GM10248 (cell line): Measurements from ENCODE around the gene TAS1R2.
"Not testable (repeated sequence)": the region's sequence is repeated elsewhere in the genome, so short reads cannot be mapped to it uniquely, and the experiment has no call there.

Experiments
- CTCF ChIA-PET: fragments of 300-600 bp; sonication (Branson Sonifier 250); formaldehyde crosslinking; extraction: SDS; loops from one replicate; lab custom pipeline; 2021; ENCODE audit warnings: antibody characterized with exemption; lab: Yijun Ruan, JAX
- POLR2A ChIA-PET: fragments of 350-650 bp; sonication (Branson Sonifier 250); formaldehyde crosslinking; extraction: SDS; loops from one replicate; lab custom pipeline; 2020; ENCODE audit warnings: antibody characterized with exemption; lab: Yijun Ruan, JAX
- DNase-seq: peaks from one replicate; pipeline ENCODE4 v3.0.0; 2012; ENCODE audit errors: extremely low spot score
- TF ChIP-seq, protein P1 (sequence below): IDR thresholded peaks from 2 replicates; pipeline ENCODE4 v1.5.1; 2012; ENCODE audit warnings: mild to moderate bottlenecking, low read depth; ENCODE audit errors: extremely low read depth, missing control alignments, control extremely low read depth

TAS1R2 gene

DNA sequence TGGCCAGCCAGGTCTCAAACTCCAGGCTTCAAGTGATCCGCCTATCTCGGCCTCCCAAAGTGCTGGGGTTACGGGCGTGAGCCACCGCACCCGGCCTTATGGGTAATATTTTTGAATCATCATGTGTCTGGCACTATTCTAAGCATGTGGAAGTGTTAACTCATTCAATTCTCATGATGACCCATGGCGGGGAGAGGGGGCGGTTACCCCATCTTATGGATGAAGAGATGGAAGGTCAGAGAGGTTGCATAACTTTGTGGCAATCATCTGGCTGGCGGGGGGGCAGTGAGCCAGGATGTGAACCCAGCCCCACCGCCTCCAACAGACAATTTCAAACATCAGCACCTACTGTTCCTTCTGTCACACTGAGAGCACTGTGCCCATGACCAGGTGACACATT lies 11.5 kb upstream of the TAS1R2 start:
- DNase-seq: no peak
- POLR2A ChIA-PET: no interaction called here
- CTCF ChIA-PET: no interaction called here
- TF ChIP-seq, protein P1, sequence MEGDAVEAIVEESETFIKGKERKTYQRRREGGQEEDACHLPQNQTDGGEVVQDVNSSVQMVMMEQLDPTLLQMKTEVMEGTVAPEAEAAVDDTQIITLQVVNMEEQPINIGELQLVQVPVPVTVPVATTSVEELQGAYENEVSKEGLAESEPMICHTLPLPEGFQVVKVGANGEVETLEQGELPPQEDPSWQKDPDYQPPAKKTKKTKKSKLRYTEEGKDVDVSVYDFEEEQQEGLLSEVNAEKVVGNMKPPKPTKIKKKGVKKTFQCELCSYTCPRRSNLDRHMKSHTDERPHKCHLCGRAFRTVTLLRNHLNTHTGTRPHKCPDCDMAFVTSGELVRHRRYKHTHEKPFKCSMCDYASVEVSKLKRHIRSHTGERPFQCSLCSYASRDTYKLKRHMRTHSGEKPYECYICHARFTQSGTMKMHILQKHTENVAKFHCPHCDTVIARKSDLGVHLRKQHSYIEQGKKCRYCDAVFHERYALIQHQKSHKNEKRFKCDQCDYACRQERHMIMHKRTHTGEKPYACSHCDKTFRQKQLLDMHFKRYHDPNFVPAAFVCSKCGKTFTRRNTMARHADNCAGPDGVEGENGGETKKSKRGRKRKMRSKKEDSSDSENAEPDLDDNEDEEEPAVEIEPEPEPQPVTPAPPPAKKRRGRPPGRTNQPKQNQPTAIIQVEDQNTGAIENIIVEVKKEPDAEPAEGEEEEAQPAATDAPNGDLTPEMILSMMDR: no peak

DNA sequence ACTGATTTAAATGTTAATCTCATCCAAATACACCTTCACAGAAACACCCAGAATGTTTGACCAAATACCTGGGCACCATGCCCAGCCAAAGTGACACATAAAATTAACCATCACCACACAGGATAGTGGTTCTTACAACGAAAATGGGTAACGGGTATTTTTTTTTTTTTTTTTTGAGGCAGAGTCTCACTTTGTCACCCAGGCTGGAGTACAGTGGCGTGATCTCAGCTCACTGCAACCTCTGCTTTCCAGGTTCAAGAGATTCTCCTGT lies 11.1 kb upstream of the TAS1R2 start:
- POLR2A ChIA-PET, CTCF ChIA-PET, DNase-seq: not testable (repeated sequence)

DNA sequence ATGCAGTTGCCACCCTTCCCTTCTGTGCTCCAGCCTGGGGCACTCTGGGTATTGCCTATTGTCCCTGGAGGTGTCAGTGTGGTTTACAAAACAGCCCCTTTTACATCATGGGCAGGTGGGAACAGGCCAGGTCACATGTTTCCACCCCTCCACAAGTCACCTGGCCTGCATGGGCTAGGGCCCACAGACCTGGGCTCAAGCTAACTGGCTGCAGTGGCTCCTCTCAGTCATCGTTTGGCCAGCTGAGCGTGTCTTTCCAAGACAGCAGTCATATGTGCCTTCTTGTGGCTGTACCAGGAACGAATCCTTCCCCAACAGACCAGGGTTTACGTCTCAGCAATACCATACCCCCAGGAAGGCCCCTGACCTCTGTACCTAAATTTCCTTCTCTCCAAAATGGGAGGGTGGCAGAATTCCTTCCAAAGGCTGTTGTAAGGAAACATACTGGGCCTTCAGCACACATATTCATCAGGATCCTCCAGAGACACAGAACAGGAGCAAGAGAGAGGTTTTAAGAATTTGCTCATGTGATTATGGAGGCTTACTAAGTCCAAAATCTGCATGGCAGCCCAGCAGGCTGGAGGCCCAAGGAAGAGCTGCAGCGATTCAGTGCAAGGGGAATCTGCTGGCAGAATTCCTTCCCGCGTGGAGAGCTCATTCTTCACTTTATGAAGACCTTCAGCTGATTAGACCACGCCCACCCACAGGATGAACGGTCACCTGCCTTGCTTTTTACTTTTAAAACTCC lies 10.6 kb upstream of the TAS1R2 start:
- TF ChIP-seq, protein P1: no peak
- DNase-seq: no peak
- CTCF ChIA-PET: interaction anchor here (1.5 kb wide), 1 partner anchor 14 kb away, joined by 5 read pairs; no protein-coding TSS in a partner anchor
- POLR2A ChIA-PET: no interaction called here

DNA sequence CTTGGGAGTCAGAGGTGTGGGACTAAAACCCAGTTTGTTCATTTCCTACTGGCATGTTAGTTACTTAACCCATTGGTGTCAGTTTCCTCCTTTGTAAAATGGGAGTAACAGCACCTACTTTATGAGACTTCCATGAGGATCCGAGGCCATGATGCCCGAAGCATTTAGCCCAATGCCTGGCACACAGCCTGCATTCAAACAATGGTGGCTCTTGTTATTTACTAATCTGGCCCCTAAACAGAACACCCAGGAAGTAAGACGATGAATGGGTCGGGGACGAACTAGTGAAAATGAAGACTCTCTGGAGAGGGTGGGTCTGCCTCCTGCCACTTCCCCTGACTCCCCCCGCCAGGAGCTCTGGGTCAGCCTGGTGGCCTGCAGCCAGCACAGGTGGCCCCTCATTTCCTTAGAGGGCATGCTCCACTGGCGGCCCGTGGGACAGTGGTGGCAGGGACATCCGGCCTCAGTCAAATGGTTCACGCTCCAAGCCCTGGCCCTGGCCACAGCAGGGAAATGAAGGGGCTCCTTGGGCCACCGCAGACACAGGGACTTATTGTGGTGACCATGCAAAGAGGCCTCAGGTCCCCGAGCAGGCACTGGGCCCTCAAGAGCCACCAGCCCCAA lies 9.5 kb upstream of the TAS1R2 start:
- POLR2A ChIA-PET: no interaction called here
- CTCF ChIA-PET: interaction anchor here (1.5 kb wide), 1 partner anchor 15 kb away, joined by 5 read pairs; no protein-coding TSS in a partner anchor
- DNase-seq: no peak
- TF ChIP-seq, protein P1: no peak

DNA sequence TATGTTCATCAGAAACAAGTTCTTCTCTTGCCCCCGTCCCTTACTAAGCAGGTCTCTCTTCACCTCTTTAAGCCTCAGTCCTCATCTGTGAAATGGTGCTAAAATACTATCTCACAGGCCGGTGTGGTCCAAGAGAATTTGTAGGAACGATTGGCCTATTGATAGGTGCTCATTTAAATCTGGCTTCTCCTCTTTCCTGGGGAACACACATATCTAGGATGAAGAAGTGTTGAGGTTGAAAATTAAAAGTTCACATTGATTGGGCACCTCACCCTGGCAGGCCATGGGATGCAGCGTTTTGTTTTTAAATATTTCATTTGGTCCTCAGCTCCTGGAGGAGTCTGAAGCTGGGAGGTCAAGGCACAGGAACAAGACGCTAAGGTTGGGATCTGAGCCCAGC lies 8.9 kb upstream of the TAS1R2 start:
- CTCF ChIA-PET: no interaction called here
- TF ChIP-seq, protein P1: no peak
- DNase-seq: no peak
- POLR2A ChIA-PET: no interaction called here

DNA sequence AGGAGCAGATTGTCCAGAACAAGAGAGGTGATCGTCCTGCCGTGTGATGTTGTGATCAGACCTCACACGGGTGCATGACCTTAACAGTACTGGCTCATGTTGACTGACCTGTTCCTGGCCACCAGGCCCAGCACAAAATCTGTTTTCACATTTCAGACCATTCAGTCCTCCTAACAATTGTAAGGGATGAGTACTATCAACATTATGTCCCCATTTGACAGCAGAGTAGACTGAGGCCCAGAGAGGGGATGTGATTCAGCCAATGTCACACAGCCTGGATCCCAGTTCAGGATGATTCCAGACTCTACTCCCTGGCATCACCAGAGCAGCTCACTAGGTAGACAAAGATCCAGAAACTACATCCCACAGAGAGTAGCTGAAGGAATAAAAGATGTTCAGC lies 7.4 kb upstream of the TAS1R2 start:
- CTCF ChIA-PET: interaction anchor here (1.6 kb wide), 1 partner anchor 9 kb away, joined by 5 read pairs; no protein-coding TSS in a partner anchor
- POLR2A ChIA-PET: interaction anchor here (0.7 kb wide), 1 partner anchor 1282 kb away, joined by 4 read pairs; no protein-coding TSS in a partner anchor
- DNase-seq: no peak
- TF ChIP-seq, protein P1: no peak

DNA sequence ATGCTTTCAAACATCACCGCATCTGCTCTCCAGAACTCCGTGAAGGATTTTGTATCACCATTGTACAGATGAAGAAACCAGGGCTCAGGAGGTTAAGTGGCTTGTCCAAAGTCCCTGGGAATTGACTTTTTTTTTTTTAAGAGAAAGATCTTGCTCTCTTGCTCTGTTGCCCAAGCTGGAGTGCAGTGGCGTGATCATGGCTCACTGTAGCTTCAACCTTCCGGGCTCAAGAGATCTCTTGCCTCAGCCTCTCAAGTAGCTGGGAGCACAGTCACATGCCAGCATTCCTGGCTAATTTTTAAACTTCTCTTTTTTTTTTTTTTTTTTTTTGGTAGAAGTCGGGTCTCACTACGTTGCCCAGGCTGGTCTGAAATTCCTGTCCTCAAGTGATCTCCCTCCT lies 6.9 kb upstream of the TAS1R2 start:
- TF ChIP-seq, protein P1: no peak
- DNase-seq: no peak
- POLR2A ChIA-PET: interaction anchor here (0.7 kb wide), 1 partner anchor 1282 kb away, joined by 4 read pairs; no protein-coding TSS in a partner anchor
- CTCF ChIA-PET: interaction anchor here (1.6 kb wide), 1 partner anchor 9 kb away, joined by 5 read pairs; no protein-coding TSS in a partner anchor
